Heart right ventricle (tissue), 16 donors: ENCODE results near the gene MVB12A. TPM values are rescaled to one million over a fixed set of nuclear protein-coding genes. Genes with fewer than 3 reads are reported as not detected.

Experiments used
- ATAC-seq, 8 donors: fragments of 200-7000 bp; cut with Tn5 transposase; one replicate each; pipeline ENCODE4 v1.9.1; 2020; ENCODE audit warnings: mild to moderate bottlenecking in 8 of 8, moderate library complexity in 8 of 8, moderate number of reproducible peaks in 1 of 8
- DNase-seq, 2 donors: peaks; one replicate each; pipeline ENCODE4 v3.0.0-alpha.2; 2020
- H3K27ac ChIP-seq, 10 donors: fragments of 200-600 bp; sonication (generic) in 2 of 10; one replicate each; pipeline versions ENCODE4 v1.5.0 to v1.8.0; 2020 to 2022; ENCODE audit warnings: mild to moderate bottlenecking in 3 of 10
- H3K27me3 ChIP-seq, 7 donors: fragments of 200-600 bp; one replicate each; pipeline ENCODE4 v1.8.0; 2021 to 2022; ENCODE audit warnings: mild to moderate bottlenecking in 2 of 7
- H3K36me3 ChIP-seq, 9 donors: fragments of 200-600 bp; sonication (generic) in 1 of 9; one replicate each; pipeline versions ENCODE4 v1.5.0 to v1.8.0; 2020 to 2022; ENCODE audit warnings: mild to moderate bottlenecking in 2 of 9
- H3K4me1 ChIP-seq, 9 donors: fragments of 200-600 bp; sonication (generic) in 1 of 9; one replicate each; pipeline versions ENCODE4 v1.5.0 to v1.8.0; 2020 to 2022; ENCODE audit warnings: mild to moderate bottlenecking in 4 of 9
- H3K4me3 ChIP-seq, 10 donors: fragments of 200-600 bp; sonication (generic) in 2 of 10; one replicate each; pipeline versions ENCODE4 v1.5.0 to v1.8.0; 2020 to 2022; ENCODE audit warnings: mild to moderate bottlenecking in 7 of 10, moderate library complexity in 2 of 10
- H3K9me3 ChIP-seq, 11 donors: fragments of 200-600 bp in 10 of 11; sonication (generic) in 2 of 11; one replicate each; pipeline versions ENCODE4 v1.5.0 to v1.8.0; 2013 to 2022; ENCODE audit warnings: mild to moderate bottlenecking in 2 of 11, control low read depth in 1 of 11, moderate library complexity in 1 of 11
- CTCF ChIP-seq, 9 donors: fragments of 200-600 bp; sonication (generic) in 2 of 9; IDR thresholded peaks; one replicate each; pipeline versions ENCODE4 v1.5.0 to v1.8.0; 2021 to 2022; ENCODE audit warnings: antibody characterized with exemption in 9 of 9, mild to moderate bottlenecking in 5 of 9, moderate library complexity in 1 of 9
- WGBS, 2 donors: extraction: QIAGEN DNeasy Blood & Tissue Kit; methylation state at CpG; one replicate each; pipeline ENCODE4 v1.1.7; 2013; ENCODE audit warnings: inconsistent platforms in 1 of 2; 5-methylcytosine and 5-hydroxymethylcytosine counted together
- intact Hi-C, 10 donors: fragments of 100-400 bp; cut with DNase I; formaldehyde crosslinking; loops; one replicate each; pipeline versions ENCODE4 v1.11.1 to v1.14.2; 2022
- polyA plus RNA-seq, 2 donors: library from polyadenylated mRNA; stranded (reverse); fragments of 200-250 nt; gene quantifications; one replicate each; pipeline ENCODE4 v1.2.3, GENCODE V29; 2013
- total RNA-seq, 10 donors: library from RNA; stranded (reverse); fragmentation: NEBNext Ultra II Directional in 3 of 10; extraction: Animal tissue kit (Norgen Biotek cat#: 25700) in 3 of 10; gene quantifications; one replicate each; pipeline versions ENCODE4 v1.2.1 to v1.2.4, GENCODE V29; 2021 to 2023
- donor health status: Arrhythmogenic right ventricular cardiomyopathy.
- donor health status: ischemic (EF 13 %, LVEDD 7.1; RV severe dilation, severe dysfunction).
- donor health status: healthy with polysubstance abuse.
- donor health status: DM: no; HTN: yes; CAD: no.
- donor health status: DM: no; HTN: no; CAD: no.
- donor health status: ischemic (EF 25% LVEDD 6.9; RV normal size, moderate dysfunction).
- donor health status: ischemic (EF 25% LVEDD 5.7; RV mildly dilated, moderate dysfunction).
- donor health status: healthy.
- donor health status: DM: yes; HTN: yes; CAD: no.
- donor health status: Ischemic cardiomyopathy.
- donor health status: ischemic (EF 35%, LVEDD 5.7; RV mildly dilated, moderate dysfunction).
- donor health status: nonischemic (EF 11% LVEDD 7.7; RV severe dilation, severe dysfunction).
- donor health status: DM: yes; HTN: yes; CAD: no.
- donor health status: PGD.
- donor health status: ischemic (EF 29% LVEDD 5.4; RV normal size, mild dysfunction).
- donor health status: nonischemic (EF 23%, LVEDD 6.1; RV moderate dilation, normal function).

The MVB12A gene
- total and polyA plus RNA-seq, 12 donors: 11.7 to 50.0 (median 17.5) TPM

GRCh38 chr19:17458970-17459369, 39.1 kb downstream of the MVB12A start:
- Histone ChIP-seq H3K27ac (no peak overlapping the region), H3K4me3 (no peak overlapping the region), H3K27me3 (peaks cover 9 to 75% (median 66%) of the 10 kb centered on the region in 7 donors), H3K4me1 (peaks cover 0 to 6% (median 0%) of the 10 kb centered on the region in 9 donors), H3K9me3 (no peaks in the 10 kb centered on the region), H3K36me3 (no peaks in the 10 kb centered on the region)
- ATAC-seq (no peak), DNase-seq (no peak)
- WGBS, 2 donors: 84 to 89% methylated on average over 3 of the region's 3 CpGs
- TF ChIP-seq CTCF (IDR thresholded peaks at IDR 0.05): no peak
- intact Hi-C loops: loop anchor here in 7 of 10 donors (10.0 kb wide), 4 partner anchors 116 to 396 kb away; partner anchors contain the start of gene RPL18A (in 2 of the 7)

DNA sequence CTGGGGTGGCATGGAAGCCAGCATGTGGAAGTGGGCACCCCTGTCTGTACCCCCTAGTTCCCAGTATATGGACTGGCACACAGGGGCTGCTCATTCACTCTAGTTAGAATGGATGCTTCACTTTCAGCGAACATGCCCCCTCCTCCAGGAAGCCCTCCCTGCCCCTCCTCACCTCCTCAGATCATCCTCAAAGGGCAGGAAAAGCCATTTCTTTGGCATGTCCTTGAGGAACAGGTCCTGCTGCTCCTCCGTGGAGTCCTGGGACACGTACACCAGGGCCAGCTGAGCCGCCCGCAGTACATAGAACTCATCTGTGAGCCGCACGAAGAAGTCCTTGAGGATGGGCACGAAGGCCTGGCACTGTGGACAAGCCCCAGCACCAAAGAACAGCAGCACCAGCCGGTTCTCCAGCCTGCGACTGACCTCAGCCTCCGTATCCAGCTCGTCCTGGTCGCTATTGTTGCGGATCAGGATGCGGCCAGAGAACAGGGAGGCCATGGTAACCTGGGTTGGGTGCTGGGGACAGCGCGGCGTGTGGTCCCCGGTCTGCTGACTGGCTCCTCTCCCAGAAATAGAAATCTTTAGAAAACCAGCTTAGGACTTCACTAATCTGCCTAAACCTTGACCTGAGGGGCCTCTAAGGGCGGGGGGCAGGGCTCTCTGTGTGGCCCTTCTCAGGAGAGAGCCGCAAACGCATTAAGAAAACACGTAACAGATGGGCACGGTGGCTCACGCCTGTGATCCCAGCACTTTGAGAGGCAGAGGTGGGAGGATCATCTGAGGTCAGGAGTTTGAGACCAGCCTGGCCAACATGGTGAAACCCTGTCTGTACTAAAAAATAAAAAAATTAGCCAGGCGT, 40.8 kb downstream of the MVB12A start, which contains the start of gene NXNL1:
NXNL1 (minus strand) TSS at position 555 of the 859 bp plus-strand sequence; CDS start at position 498, 57 bp downstream.
- no peak within 1 kb of the TSS for H3K27ac ChIP-seq
- ATAC-seq (no peak), DNase-seq (no peak)
- no peak within 1 kb of the TSS for H3K4me3 ChIP-seq
- no peak for TF ChIP-seq CTCF (IDR thresholded peaks at IDR 0.05)
- intact Hi-C loops: loop anchor here in 3 of 10 donors (10.0 kb wide), 2 partner anchors 66 to 116 kb away; partner anchors contain the start of gene CCDC194 (in 1 of the 3)
- no peaks in the 10 kb centered on the region for H3K9me3 ChIP-seq
- H3K27me3 ChIP-seq: peaks cover 3 to 59% (median 49%) of the 10 kb centered on the region in 7 donors
- WGBS, 2 donors: 83 to 87% methylated on average over 26 of the region's 26 CpGs
- no peaks in the 10 kb centered on the region for H3K36me3 ChIP-seq
- peaks cover 0 to 3% (median 0%) of the 10 kb centered on the region in 9 donors for H3K4me1 ChIP-seq

DNA sequence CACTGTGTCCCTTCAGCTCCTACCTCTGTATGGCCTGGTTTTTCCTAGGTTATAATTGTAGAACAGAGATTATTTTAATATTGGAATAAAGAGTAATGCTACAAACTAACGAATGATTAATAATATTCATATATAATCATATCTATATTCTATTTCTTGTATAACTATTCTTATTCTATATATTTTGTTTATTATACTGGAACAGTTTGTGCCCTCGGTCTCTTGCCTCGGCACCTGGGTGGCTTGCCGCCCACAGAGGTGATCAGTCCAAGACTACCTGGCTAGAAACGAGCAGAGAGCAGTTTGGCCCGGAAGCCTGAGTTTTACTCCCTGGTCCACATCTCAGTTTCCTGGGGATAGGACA, 46.6 kb downstream of the MVB12A start:
- peaks cover 6 to 36% (median 22%) of the 10 kb centered on the region in 9 donors for H3K4me1 ChIP-seq
- TF ChIP-seq CTCF (IDR thresholded peaks at IDR 0.05): peak in 1 of 9 donors; percentile 22
- 36 to 43% methylated on average over 6 of the region's 6 CpGs for WGBS, 2 donors
- H3K36me3 ChIP-seq: no peaks in the 10 kb centered on the region
- ATAC-seq: no peak
- H3K27ac ChIP-seq: peak overlapping the region in 7 of 10 donors; percentile 20 to 97 (median 95)
- no peak for DNase-seq
- peak overlapping the region in 1 of 10 donors; percentile 15 for H3K4me3 ChIP-seq
- no peaks in the 10 kb centered on the region for H3K9me3 ChIP-seq
- H3K27me3 ChIP-seq: peaks cover 0 to 3% (median 0%) of the 10 kb centered on the region in 7 donors
- intact Hi-C loops: loop anchor here in 9 of 10 donors (2.0 to 10.0 kb wide), 8 partner anchors 46 to 159 kb away; partner anchors contain the start of genes CCDC194 (in 3 of the 9), DDA1 (in 1 of the 9), MRPL34 (in 1 of the 9) and PGLS (in 1 of the 9)
